GM12891 (cell line): ENCODE measurements around the gene OR3A1.

Experiments used
- PAX5 ChIP-seq: IDR thresholded peaks from 2 replicates; pipeline ENCODE4 v1.6.1; 2011; ENCODE audit warnings: low read length, moderate library complexity, mild to moderate bottlenecking; ENCODE audit not compliant: insufficient read depth, severe bottlenecking
- POLR2A ChIP-seq: IDR thresholded peaks from 2 replicates; pipeline ENCODE4 v1.6.1; 2011; ENCODE audit warnings: low read depth, low read length, control low read depth
- POLR2AphosphoS5 ChIP-seq: IDR thresholded peaks from 2 replicates; pipeline ENCODE4 v1.6.1; 2011; ENCODE audit warnings: low read depth, low read length, control low read depth

DNA sequence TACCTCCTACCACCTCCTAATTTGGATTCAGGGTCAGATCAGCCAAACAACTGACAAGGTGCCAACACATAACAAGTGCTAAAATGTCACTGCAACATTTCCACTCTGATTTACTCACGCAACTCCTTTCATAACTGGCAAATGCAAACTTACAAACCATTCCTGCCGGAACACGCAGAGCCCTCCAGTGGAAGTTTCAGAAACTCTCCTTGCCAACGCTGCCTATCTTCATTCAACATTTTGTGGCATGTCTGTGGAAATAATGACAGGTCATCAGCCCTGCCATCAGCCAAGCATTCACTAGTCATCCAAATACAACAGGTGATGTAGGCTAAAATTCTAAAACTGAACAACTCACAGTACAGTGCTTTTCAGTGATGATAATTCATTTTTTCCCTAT is 37.7 kb upstream of the OR3A1 start:
- no peak for TF ChIP-seq POLR2A
- no peak for TF ChIP-seq POLR2AphosphoS5
- TF ChIP-seq PAX5: no peak
